PC-3 (cell line): Measurements from ENCODE around the gene ARMC5.

ENCODE experiments used
- EZH2 ChIP-seq: fragments of 300-600 bp; sonication (generic); IDR thresholded peaks from one replicate; pipeline ENCODE4 v1.6.1; 2017; ENCODE audit warnings: antibody characterized with exemption, mild to moderate bottlenecking, low read length; ENCODE audit not compliant: unreplicated experiment
- EZH2phosphoT487 ChIP-seq: fragments of 300-600 bp; sonication (generic); IDR thresholded peaks from 2 replicates; pipeline ENCODE4 v1.6.1; 2018; ENCODE audit warnings: mild to moderate bottlenecking, antibody characterized with exemption, low read length, borderline replicate concordance
- TF ChIP-seq, protein P1 (sequence below): fragments of 300-600 bp; sonication (generic); conservative IDR thresholded peaks from 2 replicates; pipeline ENCODE4 v1.5.1; 2017; ENCODE audit warnings: antibody characterized with exemption, low read depth, mild to moderate bottlenecking, low read length

DNA sequence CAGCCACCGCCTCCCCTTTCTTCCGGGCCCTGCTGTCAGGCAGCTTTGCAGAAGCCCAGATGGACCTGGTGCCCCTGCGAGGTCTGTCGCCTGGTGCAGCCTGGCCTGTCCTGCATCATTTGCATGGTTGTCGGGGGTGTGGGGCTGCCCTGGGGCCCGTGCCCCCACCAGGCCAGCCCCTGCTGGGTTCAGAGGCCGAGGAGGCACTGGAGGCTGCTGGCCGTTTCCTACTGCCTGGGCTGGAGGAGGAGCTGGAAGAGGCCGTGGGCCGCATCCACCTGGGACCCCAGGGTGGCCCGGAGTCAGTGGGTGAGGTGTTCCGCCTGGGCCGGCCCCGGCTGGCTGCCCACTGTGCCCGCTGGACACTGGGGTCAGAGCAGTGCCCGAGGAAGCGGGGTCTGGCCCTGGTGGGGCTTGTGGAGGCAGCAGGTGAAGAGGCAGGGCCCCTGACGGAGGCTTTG, 7.1 kb downstream of the ARMC5 start:
- TF ChIP-seq, protein P1, sequence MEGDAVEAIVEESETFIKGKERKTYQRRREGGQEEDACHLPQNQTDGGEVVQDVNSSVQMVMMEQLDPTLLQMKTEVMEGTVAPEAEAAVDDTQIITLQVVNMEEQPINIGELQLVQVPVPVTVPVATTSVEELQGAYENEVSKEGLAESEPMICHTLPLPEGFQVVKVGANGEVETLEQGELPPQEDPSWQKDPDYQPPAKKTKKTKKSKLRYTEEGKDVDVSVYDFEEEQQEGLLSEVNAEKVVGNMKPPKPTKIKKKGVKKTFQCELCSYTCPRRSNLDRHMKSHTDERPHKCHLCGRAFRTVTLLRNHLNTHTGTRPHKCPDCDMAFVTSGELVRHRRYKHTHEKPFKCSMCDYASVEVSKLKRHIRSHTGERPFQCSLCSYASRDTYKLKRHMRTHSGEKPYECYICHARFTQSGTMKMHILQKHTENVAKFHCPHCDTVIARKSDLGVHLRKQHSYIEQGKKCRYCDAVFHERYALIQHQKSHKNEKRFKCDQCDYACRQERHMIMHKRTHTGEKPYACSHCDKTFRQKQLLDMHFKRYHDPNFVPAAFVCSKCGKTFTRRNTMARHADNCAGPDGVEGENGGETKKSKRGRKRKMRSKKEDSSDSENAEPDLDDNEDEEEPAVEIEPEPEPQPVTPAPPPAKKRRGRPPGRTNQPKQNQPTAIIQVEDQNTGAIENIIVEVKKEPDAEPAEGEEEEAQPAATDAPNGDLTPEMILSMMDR = no peak
- TF ChIP-seq EZH2phosphoT487 = no peak
- no peak for TF ChIP-seq EZH2
